HG03066 (cell line): ENCODE results near the gene CTSF.
"Not testable (repeated sequence)": the region's sequence is repeated elsewhere in the genome, so short reads cannot be mapped to it uniquely, and the experiment has no call there.

Experiments used
- ATAC-seq: cut with Tn5 transposase; IDR thresholded peaks from one replicate; pipeline ENCODE4 v1.9.1; 2021; ENCODE audit warnings: low read depth; ENCODE audit not compliant: unreplicated experiment

Gene CTSF

DNA sequence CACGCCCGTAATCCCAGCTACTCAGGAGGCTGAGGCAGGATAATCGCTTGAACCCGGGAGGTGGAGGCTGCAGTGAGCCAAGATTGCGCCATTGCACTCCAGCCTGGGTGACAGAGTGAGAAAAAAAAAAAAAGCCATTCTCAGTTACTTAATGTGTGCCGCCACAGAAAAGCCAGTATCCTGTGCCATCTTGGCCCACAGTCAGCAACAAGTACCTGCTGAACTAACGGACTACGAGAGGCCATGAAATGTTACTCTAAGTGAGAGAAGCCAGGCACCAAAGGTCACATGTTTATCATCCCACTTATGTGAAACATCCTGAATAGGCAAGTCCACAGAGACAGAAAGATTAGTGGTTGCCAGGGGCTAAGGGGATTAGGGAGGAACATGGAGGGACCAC lies 27.8 kb downstream of the CTSF start:
- not testable (repeated sequence) for ATAC-seq

DNA sequence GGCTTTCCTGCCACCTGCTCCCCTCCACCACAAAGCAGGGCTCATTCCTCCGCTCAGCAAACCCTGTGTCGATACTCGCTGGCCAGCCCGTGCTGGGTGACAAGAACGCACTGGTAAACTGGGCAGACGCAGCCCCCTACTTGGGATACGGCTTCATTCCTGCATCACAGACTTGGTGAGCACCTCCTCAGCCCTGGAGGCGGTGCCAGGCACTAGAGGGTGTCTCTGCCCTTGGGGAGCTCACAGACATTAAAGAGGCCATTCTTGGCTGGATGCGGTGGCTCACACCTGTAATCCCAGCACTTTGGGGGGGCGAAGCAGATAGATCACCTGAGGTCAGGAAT lies 28.6 kb downstream of the CTSF start:
- ATAC-seq = no peak

DNA sequence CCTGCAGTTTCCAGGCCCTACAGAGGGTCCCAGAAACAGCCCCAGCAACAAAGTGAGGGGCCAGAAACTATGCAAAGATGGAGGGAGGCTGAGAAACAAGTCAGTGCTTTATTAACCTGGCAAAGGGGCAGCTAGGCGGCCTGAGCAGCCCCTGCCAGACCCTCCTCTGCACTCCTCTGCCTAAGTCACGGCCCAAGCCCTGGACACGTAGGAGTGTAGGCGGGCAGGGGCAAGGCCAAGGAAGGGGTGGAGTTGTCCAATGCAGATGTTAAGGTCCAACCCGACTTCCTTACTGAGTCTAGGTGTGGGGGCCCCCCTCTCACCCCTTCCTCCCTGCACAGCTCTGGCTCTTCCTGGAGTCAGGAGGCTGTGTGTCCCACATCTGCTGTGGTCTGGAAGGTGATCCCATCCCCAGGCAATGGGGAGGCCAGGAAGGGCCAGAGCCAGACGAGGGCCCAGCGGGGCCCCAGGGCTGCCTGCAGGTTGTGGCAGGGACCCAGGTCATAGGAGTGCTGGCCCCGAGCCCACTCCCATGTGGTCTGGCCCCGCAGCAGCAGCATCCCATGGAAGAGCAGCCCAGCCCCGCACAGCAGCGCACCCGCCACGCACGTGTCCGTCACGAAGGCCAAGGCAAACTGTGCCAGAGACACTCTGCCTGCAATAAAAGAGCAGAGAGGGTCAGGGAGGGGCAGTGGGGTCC lies 29.1 kb downstream of the CTSF start:
- ATAC-seq = no peak

DNA sequence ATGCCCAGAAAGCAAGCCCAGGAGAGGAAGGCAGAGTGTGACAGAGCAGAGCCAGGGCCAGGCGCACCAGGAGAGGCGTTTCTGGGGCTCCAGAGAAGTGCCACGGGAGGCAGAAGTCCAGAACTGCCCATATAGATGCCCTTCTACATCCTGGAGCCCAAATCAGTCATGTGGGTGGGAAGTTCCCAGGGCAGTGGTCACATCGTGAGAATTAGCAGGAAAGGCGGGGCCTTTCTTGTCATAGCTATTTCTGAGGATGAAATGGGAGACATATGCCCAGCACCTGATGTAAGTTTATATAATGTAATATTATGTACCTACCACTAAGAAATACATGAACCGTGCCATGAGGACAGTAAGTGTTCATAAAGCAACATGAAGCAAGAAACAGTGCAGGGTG lies 35.6 kb downstream of the CTSF start:
- no peak for ATAC-seq

DNA sequence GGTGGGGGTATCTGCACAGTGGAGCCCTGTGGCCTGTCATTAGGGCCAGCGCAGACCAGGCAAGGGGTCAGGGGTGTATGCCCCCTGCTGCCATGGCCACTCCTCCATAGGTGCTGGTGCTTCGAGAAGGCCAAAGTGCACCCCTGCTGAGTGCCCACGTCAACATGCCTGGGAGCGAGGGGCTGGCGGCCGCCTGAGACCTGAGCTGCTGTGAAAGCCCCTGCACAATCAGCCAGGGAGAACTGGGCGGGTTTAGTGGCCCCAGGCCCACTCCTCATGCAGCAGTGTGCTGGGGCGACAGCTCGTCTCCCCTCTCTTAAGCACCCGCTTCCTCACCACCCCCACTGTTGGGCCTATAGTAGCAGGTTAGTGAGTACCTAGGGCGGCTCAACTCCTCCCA lies 36.6 kb downstream of the CTSF start:
- ATAC-seq = no peak

DNA sequence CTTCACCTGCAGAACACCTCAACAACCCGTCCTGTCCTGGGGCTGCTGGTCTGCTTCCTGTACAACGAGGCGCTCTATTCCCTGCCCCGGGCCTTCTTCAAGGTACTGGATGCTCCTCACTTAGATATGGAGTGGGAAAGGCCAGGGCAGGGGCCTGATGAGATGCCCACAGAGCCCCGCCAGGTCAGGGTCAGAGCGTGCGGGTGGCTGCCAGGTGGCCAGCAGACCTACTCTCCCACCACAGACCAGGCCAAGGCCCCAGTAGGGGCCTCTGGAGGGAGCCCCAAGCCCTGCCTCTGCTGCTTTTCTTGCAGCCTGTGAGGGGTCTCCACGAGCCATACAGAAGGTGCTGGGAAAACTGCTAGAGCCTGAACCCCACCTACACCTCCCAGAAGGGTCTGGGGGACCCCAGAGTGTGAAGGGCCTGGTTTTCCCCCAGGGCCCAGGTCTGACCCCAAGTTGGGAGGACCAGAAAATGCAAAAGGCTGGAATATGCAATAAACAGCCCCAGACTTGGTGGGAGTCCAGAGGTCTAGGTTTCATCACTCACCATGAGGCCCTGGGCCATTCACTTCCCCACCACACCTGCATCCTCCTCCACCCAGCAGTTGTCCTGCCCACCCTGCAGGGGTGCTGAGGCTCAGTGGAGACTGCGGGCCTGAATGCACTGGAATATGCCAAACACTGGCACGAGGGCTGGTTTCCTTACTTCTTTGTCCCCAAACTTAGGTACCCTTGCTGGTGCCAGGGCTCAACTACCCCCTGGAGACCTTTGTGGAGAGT lies 37.3 kb downstream of the CTSF start:
- ATAC-seq = no peak

DNA sequence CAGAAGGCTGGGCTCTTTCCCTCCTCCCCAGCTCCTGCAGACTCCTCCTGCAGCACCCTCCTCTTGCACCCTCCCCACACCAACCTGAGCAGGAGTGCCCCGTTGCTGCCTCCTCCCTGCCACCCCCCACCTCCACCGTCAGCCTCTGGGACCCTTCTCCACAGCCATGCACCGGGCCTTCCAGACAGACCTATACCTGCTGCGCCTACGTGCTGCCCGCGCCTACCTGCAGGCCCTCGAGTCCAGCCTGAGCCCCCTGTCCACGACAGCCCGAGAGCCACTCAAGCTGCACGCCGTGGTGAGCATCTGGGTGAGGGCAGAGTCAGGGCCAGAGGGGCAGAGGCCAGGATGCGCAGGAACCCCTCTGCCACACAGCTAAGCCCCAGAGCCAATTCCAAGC lies 38.8 kb downstream of the CTSF start:
- ATAC-seq = no peak

DNA sequence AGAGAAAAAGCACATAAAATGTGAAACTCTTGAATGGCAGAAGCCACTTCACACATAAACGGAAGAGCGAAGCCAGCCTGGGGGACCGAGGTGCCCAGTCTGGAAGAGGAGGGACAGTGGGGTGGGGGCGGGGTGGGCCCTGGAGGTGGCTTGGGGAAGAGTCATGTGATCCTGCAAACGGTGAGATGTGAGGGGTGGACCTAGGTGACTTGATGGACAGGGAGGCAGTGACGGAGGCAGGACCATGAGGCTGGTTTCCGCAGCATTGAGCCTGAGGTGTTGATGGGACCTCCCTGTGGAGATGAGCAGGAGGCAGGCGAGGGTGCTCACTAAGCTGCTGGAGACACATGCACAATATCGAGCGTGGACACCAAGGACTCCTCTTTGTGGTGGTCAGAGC lies 39.3 kb downstream of the CTSF start:
- no peak for ATAC-seq

DNA sequence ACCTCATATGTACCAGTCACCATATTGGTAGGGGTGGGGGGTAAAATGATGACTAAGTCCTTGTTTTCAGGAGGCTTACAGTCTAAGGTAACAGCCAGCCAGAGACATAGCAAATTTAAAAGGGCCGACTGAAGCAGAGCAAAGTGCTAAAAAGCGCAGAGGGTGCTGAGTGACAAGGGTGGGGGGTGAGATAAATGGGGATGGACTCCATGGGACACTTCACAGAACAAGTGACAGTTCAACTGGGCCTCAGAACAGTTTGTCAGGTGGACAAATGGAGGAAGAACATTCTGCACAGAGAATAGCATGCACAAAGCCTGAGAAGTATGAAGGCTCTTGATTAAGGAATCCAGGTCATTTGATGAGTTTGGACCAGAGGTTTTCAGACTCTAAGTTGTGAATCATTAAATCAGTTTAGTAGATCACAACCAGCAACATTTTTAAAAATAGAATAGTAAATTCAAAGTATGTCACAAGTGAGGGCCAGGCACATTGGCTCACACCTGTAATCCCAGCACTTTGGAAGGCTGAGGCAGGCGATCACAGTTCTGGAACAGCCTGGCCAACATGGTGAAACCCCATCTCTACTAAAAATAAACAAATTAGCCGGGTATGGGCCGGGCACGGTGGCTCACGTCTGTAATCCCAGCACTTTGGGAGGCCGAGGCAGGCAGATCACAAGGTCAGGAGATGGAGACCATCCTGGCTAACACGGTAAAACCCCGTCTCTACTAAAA lies 43.9 kb downstream of the CTSF start:
- ATAC-seq = no peak

DNA sequence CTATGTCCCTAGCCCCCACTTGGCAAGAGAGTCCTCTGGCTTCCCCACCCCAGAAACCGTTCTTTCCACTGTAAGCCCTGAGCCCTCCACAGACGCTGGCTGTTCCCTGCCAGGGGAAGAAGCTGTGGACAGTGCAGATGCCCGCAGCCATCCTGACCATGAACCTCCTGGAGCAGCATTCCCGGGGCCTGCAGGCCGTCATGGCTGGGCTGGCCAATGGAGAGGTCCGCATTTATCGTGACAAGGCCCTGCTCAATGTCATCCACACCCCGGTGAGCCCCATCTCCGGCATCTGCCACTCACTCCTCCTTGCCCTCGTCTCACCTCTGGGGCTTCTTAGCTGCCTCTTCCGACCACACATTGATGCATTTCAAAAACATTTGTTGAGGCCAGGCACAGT lies 44.8 kb downstream of the CTSF start:
- no peak for ATAC-seq
